ENCODE results near the gene TNFRSF18. TPM values are rescaled to one million over a fixed set of nuclear protein-coding genes. Genes with fewer than 3 reads are reported as not detected.
A peak's percentile ranks its signal among the peaks of the same experiment; 100 is the strongest.

TNFRSF18 gene
- total RNA-seq, 1 experiment from 2014 or later: 0.83 TPM

DNA sequence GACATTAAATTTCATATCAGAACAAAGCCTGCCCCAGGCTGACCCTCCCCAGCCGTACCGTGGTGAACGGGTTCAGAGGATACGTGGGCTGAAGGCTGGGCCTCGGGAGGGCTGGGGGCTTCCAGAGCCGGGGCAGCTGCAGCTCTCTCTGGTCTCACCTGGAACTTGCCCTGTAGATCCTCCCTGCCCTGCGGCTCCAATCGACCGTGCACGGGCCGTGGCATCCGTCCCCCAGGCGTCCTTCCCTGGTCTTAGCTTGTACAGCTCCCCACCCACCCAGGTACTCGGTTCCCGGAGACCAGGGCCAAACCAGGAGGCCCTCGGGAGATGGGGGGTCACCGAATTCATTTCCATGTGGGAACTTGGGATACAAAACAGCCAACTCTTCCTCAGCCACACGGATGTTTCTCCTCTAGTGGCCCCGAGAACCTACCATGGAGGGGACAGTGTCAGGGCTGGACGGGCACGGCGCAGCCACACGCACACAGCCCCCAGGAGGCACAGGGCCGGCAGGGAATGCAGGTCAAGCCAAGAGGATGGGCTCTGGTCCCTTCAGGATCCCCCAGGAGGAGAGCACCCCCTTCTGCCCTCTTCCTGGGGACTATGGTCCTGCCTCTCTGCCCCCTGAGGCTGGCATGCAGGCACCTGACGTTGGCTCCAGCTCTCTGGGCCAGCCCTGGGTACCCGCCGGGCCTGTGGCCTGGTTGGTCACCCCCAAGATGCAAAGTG is 28.8 kb upstream of the TNFRSF18 start (continued):
- TF ChIP-seq, protein P1, sequence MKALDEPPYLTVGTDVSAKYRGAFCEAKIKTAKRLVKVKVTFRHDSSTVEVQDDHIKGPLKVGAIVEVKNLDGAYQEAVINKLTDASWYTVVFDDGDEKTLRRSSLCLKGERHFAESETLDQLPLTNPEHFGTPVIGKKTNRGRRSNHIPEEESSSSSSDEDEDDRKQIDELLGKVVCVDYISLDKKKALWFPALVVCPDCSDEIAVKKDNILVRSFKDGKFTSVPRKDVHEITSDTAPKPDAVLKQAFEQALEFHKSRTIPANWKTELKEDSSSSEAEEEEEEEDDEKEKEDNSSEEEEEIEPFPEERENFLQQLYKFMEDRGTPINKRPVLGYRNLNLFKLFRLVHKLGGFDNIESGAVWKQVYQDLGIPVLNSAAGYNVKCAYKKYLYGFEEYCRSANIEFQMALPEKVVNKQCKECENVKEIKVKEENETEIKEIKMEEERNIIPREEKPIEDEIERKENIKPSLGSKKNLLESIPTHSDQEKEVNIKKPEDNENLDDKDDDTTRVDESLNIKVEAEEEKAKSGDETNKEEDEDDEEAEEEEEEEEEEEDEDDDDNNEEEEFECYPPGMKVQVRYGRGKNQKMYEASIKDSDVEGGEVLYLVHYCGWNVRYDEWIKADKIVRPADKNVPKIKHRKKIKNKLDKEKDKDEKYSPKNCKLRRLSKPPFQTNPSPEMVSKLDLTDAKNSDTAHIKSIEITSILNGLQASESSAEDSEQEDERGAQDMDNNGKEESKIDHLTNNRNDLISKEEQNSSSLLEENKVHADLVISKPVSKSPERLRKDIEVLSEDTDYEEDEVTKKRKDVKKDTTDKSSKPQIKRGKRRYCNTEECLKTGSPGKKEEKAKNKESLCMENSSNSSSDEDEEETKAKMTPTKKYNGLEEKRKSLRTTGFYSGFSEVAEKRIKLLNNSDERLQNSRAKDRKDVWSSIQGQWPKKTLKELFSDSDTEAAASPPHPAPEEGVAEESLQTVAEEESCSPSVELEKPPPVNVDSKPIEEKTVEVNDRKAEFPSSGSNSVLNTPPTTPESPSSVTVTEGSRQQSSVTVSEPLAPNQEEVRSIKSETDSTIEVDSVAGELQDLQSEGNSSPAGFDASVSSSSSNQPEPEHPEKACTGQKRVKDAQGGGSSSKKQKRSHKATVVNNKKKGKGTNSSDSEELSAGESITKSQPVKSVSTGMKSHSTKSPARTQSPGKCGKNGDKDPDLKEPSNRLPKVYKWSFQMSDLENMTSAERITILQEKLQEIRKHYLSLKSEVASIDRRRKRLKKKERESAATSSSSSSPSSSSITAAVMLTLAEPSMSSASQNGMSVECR (CRISPR knock-in tag; IDR thresholded peaks at IDR 0.05; ENCODE audit: borderline replicate concordance): no peak

DNA sequence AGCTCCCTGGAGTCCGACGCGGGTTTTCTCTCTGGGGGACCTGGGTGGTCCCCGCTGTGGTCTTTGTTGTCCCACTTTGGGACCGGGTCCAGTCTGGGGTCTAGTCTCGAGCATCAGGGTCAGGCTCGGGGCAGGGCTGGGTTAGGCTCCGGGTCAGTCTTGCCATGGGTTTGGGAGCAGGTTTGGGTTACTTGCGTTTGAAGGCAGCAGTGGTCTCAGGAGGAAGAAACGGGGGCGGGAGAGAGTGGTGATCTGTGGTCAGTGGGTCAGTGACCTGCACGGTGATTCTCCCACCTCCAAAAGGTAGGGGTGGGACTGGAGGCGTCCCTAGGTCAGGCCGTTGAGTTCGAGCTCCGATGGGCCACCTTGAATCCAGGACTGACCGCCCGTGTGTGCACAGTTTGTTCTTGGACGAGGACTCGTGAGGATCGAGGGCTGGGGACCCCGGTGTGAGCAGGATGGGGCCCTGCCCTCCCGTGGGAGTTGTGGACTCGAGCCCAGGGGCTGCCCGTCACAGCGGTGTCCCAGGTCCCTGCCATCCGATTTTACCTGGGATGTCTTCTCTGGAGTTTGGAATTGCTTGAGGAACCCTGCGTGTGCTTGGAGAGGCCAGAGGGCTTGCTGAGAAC is 27.9 kb upstream of the TNFRSF18 start:
- H3K36me3 Mint-ChIP-seq: peaks cover 10% of the 10 kb centered on the region
- peak overlapping the region; percentile 60; the same call in 1 of the 2 replicates for H3K4me3 Mint-ChIP-seq
- H3K27ac Mint-ChIP-seq: no peak overlapping the region
- H3K27me3 Mint-ChIP-seq (ENCODE audit: low read depth): no peaks in the 10 kb centered on the region
- H3K4me1 Mint-ChIP-seq: peaks cover 10% of the 10 kb centered on the region
- ChIA-PET CTCF (no interaction called here), POLR2A (no interaction called here)
- TF ChIP-seq NR3C1 (CRISPR knock-in tag; conservative IDR thresholded peaks at IDR 0.05; ENCODE audit: low read depth): no peak
- TF ChIP-seq ZBTB21 (CRISPR knock-in tag; IDR thresholded peaks at IDR 0.05; ENCODE audit: borderline replicate concordance): no peak
- TF ChIP-seq PRRX2 (CRISPR knock-in tag; IDR thresholded peaks at IDR 0.05): no peak
- TF ChIP-seq HMGA2 (CRISPR knock-in tag; IDR thresholded peaks at IDR 0.05): no peak
- TF ChIP-seq CREB1 (CRISPR knock-in tag; IDR thresholded peaks at IDR 0.05): no peak
- ATAC-seq (no peak), DNase-seq (ENCODE audit: low spot score) (no peak)
- peaks cover 3% of the 10 kb centered on the region; the same call in 1 of the 2 replicates for H3K9me3 Mint-ChIP-seq

DNA sequence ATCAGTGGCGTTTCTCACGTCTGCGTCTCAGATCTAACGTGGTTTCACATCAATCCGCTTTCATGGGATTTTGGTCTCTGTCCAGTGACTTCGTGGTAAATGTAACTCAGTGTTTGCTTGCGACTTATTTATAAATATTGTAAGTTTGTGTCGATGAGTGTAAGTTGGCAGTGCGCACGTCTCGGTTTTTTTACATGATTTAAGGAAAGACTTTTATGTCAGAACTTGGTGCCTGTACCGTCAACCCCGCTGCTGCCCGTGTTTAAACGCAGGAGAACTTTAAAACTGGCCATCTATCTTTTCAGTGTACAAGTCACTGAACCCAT is 27.1 kb upstream of the TNFRSF18 start:
- peak overlapping the region; percentile 60 for H3K4me3 Mint-ChIP-seq
- no peaks in the 10 kb centered on the region for H3K27me3 Mint-ChIP-seq (ENCODE audit: low read depth)
- H3K4me1 Mint-ChIP-seq: peaks cover 10% of the 10 kb centered on the region
- TF ChIP-seq, protein P2, sequence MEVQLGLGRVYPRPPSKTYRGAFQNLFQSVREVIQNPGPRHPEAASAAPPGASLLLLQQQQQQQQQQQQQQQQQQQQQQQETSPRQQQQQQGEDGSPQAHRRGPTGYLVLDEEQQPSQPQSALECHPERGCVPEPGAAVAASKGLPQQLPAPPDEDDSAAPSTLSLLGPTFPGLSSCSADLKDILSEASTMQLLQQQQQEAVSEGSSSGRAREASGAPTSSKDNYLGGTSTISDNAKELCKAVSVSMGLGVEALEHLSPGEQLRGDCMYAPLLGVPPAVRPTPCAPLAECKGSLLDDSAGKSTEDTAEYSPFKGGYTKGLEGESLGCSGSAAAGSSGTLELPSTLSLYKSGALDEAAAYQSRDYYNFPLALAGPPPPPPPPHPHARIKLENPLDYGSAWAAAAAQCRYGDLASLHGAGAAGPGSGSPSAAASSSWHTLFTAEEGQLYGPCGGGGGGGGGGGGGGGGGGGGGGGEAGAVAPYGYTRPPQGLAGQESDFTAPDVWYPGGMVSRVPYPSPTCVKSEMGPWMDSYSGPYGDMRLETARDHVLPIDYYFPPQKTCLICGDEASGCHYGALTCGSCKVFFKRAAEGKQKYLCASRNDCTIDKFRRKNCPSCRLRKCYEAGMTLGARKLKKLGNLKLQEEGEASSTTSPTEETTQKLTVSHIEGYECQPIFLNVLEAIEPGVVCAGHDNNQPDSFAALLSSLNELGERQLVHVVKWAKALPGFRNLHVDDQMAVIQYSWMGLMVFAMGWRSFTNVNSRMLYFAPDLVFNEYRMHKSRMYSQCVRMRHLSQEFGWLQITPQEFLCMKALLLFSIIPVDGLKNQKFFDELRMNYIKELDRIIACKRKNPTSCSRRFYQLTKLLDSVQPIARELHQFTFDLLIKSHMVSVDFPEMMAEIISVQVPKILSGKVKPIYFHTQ (CRISPR knock-in tag; IDR thresholded peaks at IDR 0.05): no peak
- TF ChIP-seq, protein P3, sequence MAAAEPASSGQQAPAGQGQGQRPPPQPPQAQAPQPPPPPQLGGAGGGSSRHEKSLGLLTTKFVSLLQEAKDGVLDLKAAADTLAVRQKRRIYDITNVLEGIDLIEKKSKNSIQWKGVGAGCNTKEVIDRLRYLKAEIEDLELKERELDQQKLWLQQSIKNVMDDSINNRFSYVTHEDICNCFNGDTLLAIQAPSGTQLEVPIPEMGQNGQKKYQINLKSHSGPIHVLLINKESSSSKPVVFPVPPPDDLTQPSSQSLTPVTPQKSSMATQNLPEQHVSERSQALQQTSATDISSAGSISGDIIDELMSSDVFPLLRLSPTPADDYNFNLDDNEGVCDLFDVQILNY (CRISPR knock-in tag; IDR thresholded peaks at IDR 0.05): no peak
- no peak for TF ChIP-seq ATF1 (CRISPR knock-in tag; IDR thresholded peaks at IDR 0.05)
- no peak for DNase-seq (ENCODE audit: low spot score)
- POLR2A ChIA-PET: no interaction called here
- no peak overlapping the region for H3K27ac Mint-ChIP-seq
- H3K36me3 Mint-ChIP-seq: peaks cover 10% of the 10 kb centered on the region
- peaks cover 3% of the 10 kb centered on the region; the same call in 1 of the 2 replicates for H3K9me3 Mint-ChIP-seq
- CTCF ChIA-PET: no interaction called here
- ATAC-seq: no peak

DNA sequence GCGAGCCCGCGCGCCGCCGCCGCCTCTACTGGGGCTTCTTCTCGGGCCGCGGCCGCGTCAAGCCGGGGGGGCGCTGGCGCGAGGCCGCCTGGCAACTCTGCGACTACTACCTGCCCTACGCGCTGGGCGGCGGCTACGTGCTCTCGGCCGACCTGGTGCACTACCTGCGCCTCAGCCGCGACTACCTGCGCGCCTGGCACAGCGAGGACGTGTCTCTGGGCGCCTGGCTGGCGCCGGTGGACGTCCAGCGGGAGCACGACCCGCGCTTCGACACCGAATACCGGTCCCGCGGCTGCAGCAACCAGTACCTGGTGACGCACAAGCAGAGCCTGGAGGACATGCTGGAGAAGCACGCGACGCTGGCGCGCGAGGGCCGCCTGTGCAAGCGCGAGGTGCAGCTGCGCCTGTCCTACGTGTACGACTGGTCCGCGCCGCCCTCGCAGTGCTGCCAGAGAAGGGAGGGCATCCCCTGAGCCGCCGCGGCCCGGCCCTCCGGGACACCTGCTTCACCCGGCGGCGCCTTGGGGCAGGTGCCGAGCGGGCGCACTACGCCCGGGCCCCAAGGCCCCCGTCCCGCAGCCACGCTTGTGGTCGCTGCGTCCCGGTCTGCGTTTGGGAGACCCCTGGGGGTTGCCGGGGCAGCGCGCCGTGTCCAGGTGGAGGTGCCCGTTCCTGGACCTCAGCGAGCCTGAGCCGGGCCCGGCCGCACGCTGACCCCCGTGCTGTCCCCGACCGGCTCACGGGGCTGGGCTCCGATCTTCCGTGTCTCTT is 26.6 kb upstream of the TNFRSF18 start:
- Mint-ChIP-seq H3K36me3 (peaks cover 10% of the 10 kb centered on the region), H3K4me3 (peak overlapping the region; percentile 60), H3K9me3 (peaks cover 3% of the 10 kb centered on the region; the same call in 1 of the 2 replicates), H3K27me3 (ENCODE audit: low read depth) (no peaks in the 10 kb centered on the region), H3K4me1 (peaks cover 10% of the 10 kb centered on the region), H3K27ac (no peak overlapping the region)
- ChIA-PET POLR2A (no interaction called here), CTCF (no interaction called here)
- ATAC-seq: no peak
- DNase-seq (ENCODE audit: low spot score): no peak
- TF ChIP-seq, protein P4, sequence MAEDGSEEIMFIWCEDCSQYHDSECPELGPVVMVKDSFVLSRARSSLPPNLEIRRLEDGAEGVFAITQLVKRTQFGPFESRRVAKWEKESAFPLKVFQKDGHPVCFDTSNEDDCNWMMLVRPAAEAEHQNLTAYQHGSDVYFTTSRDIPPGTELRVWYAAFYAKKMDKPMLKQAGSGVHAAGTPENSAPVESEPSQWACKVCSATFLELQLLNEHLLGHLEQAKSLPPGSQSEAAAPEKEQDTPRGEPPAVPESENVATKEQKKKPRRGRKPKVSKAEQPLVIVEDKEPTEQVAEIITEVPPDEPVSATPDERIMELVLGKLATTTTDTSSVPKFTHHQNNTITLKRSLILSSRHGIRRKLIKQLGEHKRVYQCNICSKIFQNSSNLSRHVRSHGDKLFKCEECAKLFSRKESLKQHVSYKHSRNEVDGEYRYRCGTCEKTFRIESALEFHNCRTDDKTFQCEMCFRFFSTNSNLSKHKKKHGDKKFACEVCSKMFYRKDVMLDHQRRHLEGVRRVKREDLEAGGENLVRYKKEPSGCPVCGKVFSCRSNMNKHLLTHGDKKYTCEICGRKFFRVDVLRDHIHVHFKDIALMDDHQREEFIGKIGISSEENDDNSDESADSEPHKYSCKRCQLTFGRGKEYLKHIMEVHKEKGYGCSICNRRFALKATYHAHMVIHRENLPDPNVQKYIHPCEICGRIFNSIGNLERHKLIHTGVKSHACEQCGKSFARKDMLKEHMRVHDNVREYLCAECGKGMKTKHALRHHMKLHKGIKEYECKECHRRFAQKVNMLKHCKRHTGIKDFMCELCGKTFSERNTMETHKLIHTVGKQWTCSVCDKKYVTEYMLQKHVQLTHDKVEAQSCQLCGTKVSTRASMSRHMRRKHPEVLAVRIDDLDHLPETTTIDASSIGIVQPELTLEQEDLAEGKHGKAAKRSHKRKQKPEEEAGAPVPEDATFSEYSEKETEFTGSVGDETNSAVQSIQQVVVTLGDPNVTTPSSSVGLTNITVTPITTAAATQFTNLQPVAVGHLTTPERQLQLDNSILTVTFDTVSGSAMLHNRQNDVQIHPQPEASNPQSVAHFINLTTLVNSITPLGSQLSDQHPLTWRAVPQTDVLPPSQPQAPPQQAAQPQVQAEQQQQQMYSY (CRISPR knock-in tag; IDR thresholded peaks at IDR 0.05): peak; percentile 8
- TF ChIP-seq, protein P5, sequence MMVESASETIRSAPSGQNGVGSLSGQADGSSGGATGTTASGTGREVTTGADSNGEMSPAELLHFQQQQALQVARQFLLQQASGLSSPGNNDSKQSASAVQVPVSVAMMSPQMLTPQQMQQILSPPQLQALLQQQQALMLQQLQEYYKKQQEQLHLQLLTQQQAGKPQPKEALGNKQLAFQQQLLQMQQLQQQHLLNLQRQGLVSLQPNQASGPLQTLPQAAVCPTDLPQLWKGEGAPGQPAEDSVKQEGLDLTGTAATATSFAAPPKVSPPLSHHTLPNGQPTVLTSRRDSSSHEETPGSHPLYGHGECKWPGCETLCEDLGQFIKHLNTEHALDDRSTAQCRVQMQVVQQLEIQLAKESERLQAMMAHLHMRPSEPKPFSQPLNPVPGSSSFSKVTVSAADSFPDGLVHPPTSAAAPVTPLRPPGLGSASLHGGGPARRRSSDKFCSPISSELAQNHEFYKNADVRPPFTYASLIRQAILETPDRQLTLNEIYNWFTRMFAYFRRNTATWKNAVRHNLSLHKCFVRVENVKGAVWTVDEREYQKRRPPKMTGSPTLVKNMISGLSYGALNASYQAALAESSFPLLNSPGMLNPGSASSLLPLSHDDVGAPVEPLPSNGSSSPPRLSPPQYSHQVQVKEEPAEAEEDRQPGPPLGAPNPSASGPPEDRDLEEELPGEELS (CRISPR knock-in tag; IDR thresholded peaks at IDR 0.05): peak; percentile 1; the same call in 1 of the 2 replicates
- TF ChIP-seq, protein P6, sequence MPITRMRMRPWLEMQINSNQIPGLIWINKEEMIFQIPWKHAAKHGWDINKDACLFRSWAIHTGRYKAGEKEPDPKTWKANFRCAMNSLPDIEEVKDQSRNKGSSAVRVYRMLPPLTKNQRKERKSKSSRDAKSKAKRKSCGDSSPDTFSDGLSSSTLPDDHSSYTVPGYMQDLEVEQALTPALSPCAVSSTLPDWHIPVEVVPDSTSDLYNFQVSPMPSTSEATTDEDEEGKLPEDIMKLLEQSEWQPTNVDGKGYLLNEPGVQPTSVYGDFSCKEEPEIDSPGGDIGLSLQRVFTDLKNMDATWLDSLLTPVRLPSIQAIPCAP (CRISPR knock-in tag; IDR thresholded peaks at IDR 0.05): no peak
